RPMI7951 (cell line): ENCODE results near the gene SHISA7. TPM values are rescaled to one million over a fixed set of nuclear protein-coding genes. Genes with fewer than 3 reads are reported as not detected.

ENCODE experiments used
- DNase-seq: peaks from one replicate; pipeline ENCODE4 v3.0.0-alpha.2; 2012; ENCODE audit warnings: low read depth
- total RNA-seq: library from RNA; depleted of rRNA; stranded (reverse); fragments of >200 nt; shearing (Covaris generic); gene quantifications from 2 replicates; pipeline ENCODE4 v1.2.3, GENCODE V29; 2014

SHISA7 gene
- total RNA-seq, 1 experiment from 2014 or later: 0.12 TPM

DNA sequence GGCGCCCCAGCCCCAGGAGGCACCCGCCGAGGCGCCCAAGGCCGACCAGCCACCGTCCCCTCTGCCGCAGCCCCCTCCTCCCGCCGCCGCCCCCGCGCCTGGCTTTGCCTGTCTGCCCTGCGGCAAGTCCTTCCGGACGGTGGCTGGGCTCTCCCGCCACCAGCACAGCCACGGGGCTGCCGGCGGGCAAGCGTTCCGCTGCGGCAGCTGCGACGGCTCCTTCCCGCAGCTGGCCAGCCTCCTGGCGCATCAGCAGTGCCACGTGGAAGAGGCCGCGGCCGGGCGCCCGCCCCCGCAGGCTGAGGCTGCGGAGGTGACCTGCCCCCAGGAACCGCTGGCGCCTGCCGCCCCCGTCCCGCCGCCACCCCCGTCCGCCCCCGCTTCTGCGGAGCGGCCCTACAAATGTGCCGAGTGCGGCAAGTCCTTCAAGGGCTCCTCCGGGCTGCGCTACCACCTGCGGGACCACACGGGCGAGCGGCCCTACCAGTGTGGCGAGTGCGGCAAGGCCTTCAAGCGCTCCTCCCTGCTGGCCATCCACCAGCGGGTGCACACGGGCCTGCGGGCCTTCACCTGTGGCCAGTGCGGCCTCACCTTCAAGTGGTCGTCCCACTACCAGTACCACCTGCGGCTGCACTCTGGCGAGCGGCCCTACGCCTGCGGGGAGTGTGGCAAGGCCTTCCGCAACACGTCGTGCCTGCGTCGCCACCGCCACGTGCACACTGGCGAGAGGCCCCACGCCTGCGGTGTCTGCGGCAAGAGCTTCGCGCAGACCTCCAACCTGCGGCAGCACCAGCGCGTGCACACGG is 39.3 kb upstream of the SHISA7 start:
- DNase-seq: no peak

GRCh38 chr19:55481794-55482155 is 38.7 kb upstream of the SHISA7 start:
- no peak for DNase-seq

DNA sequence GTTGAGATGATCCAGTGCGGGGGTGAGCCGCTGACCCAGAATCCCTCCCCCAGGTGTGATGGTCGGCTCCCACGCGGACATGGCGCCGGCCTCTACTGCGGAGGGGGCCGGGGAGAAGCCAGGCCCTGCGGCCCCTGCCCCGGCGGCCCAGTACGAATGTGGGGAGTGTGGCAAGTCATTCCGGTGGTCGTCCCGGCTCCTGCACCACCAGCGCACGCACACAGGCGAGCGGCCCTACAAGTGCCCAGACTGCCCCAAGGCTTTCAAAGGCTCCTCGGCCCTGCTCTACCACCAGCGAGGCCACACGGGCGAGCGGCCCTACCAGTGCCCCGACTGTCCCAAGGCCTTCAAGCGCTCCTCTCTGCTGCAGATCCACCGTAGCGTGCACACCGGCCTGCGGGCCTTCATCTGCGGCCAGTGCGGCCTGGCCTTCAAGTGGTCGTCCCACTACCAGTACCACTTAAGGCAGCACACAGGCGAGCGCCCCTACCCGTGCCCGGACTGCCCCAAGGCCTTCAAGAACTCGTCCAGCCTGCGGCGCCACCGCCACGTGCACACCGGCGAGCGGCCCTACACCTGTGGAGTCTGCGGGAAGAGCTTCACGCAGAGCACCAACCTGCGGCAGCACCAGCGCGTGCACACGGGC is 38.2 kb upstream of the SHISA7 start:
- no peak for DNase-seq

DNA sequence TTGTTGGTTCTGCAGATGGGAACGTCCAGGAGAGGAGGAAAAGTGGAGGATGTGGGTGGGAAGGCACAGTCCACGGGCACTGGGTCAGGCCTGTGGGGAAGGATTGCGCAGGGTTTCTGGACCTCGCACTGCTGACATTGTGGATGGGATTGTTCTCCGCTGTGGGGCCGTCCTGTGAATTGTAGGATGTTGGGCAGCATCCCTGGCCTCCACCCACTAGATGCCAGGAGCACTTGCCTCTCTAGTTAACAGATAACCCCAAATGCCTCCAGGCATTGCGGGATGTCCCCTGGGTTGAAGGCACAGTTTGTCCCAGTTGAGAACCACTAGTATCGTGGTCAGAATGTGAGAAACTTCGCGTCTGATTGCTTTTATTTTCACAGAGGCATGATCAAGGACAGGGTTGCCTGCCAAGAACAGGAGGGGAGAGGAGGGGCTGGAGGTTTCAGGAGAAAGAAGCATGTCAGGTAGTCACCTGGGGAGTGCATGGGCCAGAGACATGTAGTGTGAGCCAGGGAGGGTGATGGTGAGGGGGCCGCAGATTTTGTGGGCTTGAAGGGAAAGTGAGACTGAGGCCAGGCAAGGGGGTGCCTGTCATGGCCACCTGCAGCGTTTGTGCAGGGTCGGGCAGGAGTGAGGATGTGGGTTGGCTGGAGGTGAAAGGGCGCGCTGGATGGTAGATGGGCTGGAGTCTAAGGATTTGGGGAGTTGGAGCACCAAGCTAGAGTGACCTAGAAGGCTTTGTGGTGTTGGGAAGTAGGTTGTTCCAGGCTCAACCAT is 36.5 kb upstream of the SHISA7 start:
- DNase-seq: no peak

DNA sequence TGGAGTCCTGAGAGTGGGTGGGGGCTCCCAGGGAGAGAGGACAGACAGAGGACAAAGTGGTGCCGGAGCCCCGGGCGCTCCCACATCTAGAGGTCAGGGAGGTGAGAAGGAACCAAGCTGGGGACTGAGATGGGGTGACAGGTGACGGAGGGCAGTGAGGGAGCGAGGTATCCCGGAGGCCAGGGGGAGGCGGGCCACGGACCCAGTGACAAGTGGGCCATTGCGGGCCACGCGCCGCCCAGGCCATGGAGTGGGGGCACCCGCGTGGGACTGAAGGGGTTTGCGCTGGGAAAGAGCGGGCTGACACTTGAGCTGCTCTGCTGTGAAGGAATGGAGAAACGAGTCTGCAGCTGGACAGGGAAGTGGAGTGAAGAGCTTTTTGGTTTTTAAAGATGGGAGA is 35.9 kb upstream of the SHISA7 start:
- DNase-seq: no peak

GRCh38 chr19:55478364-55478763 is 35.3 kb upstream of the SHISA7 start:
- no peak for DNase-seq

DNA sequence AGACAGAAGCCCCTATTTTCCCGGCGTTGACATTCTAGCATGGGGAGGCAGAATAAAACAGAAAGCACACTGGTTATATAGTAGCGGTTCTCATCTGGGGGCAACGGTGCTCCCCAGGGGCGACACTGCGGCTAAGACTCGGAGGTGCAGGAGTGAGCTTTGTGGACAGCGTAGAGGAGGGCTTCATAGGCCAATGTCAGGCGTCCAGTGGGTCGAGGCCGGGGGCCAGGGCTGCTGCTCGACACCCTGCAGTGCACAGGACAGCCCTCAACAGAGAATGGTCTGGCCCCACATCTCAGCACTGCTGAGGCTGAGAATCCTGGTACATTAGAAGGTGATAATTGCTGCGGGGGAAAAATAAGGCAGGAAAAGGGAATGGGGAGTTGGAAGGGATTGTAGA is 34.8 kb upstream of the SHISA7 start:
- no peak for DNase-seq

- DNase-seq: peak; percentile 98
These were observed 33.1 kb upstream of the SHISA7 start, which contains the start of gene ZNF628 for GRCh38 chr19:55476100-55476775. Gene ZNF628 (plus strand): TSS chr19:55476617. CDS start chr19:55479911, 3,294 bp downstream.

- DNase-seq: peak; percentile 95
These were observed 31.5 kb upstream of the SHISA7 start for GRCh38 chr19:55474269-55475265.

- peak; percentile 81 for DNase-seq
These were observed 30.3 kb upstream of the SHISA7 start for GRCh38 chr19:55473225-55474012.

GRCh38 chr19:55472463-55472862 is 29.4 kb upstream of the SHISA7 start:
- peak; percentile 72 for DNase-seq

DNA sequence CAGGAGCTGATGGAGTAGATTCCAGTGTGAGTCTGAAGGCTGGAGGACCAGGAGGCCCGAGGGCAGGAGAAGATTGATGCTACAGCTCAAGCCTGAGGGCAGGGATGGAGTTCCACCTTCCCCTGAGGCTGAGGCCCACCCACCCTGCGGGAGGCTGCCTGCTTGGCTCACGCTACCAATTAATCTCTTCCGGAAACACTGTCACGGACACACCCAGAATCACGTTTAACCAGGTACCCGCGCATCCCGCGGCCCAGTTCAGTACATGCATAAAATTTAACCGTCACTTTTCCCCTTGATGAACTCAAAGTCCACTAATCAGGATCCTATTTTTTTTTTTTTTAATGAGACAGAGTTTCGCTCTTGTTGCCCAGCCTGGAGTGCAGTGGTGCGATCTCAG is 28.2 kb upstream of the SHISA7 start:
- DNase-seq: no peak

GRCh38 chr19:55468054-55468393 is 24.9 kb upstream of the SHISA7 start:
- no peak for DNase-seq

DNA sequence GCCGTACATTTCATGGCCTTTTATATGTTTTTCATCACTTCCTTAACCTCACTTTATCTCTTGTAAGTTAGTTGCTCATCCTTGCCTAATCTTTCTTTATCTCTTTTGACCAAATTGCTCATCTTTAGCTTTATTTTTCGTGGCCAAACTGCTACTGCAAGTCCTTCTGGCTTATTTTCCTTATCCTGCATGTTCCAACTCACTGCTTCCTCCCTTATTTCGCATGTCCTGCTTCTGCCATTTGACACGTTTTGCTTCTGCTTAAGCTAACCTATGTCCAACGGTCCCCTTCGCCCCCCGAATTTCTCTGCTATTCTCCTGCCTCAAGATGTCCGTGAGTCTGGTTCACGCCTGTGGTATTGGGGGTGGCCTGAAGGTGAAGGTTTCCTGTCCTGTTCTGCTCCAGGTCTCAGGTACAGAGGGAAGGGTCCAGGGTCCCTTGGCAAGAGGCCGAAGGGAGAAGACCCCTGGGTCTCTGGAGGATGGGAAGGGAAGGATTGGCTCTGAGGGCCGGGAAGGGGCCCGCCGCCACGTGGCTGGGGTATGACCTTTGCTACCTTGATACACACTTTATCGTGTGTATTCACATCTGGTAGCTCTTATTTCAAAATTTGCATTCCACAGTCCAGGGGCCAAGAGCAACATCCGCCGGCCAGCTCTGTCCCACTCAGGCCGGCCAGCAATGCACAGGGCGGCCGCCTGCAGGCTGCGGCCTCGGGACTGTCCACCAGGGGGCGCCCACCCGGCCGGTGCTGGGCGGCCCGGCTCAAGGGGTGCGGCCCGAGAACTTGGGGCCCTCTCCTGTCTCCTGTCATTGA is 24.3 kb upstream of the SHISA7 start:
- DNase-seq: peak; percentile 68

- no peak for DNase-seq
These were observed 23.1 kb upstream of the SHISA7 start for GRCh38 chr19:55466241-55466614.

GRCh38 chr19:55465460-55466240 is 22.6 kb upstream of the SHISA7 start:
- DNase-seq: no peak

DNA sequence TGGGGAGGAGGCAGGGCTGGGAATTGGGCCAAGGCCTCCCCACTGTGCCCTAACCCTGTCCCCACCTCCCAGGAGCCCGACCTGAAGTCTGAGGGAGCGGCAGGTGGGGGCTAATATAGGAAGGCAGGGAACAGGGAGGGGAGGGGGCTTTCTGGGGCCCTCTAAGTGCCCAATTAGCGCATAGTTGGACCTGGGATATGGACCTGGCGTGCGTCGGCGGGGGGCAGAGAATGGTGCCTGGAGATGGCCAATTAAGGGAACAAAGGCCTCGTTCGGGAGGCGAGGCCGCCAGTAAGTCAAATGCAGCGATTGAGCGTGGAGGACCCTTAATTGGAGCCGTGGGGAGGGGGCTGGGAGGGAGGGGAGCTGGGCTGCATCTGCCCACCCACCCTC is 21.6 kb upstream of the SHISA7 start, which contains the start of gene C19orf85:
TSS of gene C19orf85 (minus strand) at position 90 of the 393 bp plus-strand sequence. CDS start 197 bp downstream, outside the sequence.
- no peak for DNase-seq

DNA sequence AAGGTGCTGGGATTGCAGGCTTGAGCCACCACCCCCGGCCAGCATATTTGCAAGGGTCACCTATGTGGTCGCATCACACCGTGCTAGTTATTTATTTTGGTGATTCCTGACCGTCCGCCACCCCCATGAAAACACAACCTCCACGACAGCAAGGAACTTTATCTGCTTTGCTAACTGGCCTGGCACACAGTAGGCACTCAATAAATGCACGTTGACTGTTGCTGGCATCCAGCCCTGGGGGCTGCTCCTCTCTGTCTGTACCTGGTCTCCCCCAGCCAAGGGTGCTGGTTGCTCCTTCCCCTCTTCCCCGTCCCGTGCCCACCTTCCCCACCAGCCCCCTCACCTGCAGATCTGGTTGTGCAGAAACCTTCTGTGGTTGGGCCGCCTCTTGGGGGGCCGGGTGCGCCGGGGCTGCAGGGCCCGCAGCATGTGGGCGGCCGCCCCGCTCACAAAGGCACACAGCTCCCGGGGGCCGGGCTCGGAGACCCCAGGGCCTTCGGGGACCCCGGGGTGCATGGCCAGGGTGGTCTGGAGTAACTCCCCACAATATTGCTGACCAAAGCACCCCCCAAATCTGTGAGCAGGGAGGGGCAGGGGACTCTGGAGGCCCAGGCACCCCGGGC is 21.1 kb upstream of the SHISA7 start:
- no peak for DNase-seq
